PC-9 (cell line): ENCODE results near the gene RNF144A.

Experiments used
- CTCF ChIP-seq: fragments of 200-600 bp; sonication (generic); conservative IDR thresholded peaks from 2 replicates; pipeline ENCODE4 v1.6.1; 2017; ENCODE audit warnings: mixed run types, antibody characterized with exemption, mild to moderate bottlenecking, moderate library complexity
- EZH2 ChIP-seq: fragments of 200-600 bp; sonication (generic); IDR thresholded peaks from 2 replicates; pipeline ENCODE4 v1.8.0; 2017; ENCODE audit warnings: antibody characterized with exemption, low read depth

GRCh38 chr2:6957031-6957714 lies 40.0 kb downstream of the RNF144A start:
- TF ChIP-seq CTCF (no peak), EZH2 (no peak)
